GM11168 (cell line): ENCODE measurements around the gene FBXL17.

ENCODE experiments used
- in situ Hi-C: fragments of 300-500 bp; cut with MboI; formaldehyde crosslinking; loops from one replicate; pipeline ENCODE4 v1.12.0; 2022; ENCODE audit warnings: low sequenced_read_pairs; ENCODE audit not compliant: unreplicated experiment

FBXL17 gene

GRCh38 chr5:107971846-107972245 is 410.1 kb downstream of the FBXL17 start:
- in situ Hi-C loops, result no loop called here

GRCh38 chr5:107969847-107970246 is 412.1 kb downstream of the FBXL17 start:
- in situ Hi-C loops, result no loop called here

GRCh38 chr5:107968998-107969397 is 412.9 kb downstream of the FBXL17 start:
- in situ Hi-C loops, result no loop called here

DNA sequence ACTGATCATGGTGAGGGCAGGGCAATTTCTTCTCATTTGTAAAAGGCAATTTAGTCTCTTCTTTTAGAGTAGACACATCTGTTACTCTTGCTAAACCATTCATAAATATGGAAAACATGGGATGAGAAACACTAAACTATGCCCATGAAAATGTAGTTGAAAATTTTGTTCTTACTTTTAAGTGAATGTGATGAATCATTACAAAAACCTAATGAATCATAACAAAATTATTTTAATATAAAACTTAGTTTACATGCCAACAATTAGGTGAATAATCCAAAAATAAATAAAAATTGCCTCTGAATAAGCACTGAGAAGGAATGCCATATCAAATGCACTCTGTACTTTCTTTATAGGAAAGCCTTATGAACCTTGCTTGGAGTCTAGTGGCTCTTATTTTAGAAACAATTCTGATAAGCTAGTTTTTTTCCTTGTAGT is 413.5 kb downstream of the FBXL17 start:
- in situ Hi-C loops, result no loop called here

DNA sequence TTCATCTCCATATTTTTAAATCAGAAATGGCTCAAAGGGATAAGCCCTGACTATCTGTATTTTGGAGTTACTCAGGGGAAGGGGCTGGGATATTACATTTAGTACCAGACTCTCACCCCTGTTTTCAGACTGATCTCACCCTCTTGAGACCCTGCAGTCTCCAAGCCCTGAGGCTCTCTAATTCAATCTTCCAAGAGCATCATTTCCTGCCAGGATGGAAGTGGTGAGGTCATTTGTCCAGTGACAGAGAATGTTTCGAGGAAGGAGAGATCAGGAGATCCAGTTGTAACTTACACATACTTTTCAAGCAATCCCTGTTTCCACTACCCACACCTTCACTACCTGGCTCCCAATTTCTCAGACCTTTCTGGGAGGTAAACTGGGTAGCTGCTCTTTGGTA is 415.7 kb downstream of the FBXL17 start:
- in situ Hi-C loops, result no loop called here

- in situ Hi-C loops, result no loop called here
Measured at GRCh38 chr5:107964722-107965121, 417.2 kb downstream of the FBXL17 start.

DNA sequence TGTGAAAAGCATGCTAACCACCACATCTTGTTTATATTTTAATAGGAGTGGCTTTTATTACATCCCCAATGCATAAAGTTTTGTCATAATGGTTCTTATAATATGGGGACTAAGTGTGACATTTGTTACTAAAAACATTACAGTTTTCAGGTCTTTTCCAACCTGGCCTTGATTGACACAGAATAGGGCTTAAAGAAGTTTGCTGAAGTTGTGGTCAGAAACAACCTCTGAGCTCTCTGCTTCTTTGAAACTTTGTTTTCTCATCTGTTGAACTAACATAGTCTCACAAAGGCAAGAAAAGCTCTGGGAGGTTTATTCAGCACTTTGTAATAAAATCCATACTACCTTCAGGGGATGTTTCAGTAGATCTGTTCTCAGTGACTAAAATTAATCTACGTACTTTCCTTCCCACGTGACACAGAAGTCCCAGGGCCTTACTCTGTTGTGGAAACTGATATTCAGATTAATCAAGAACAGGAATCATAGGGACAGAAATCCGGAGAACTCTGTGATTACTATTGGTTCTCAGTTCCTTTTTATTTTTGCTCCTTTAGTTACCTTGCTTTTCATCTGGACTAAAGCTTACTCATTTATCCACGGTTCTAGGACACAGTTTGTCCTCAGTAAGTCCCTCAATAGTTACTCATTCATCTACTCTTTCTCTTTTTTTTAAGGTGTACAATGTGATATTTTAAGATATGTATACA is 422.2 kb downstream of the FBXL17 start:
- in situ Hi-C loops, result no loop called here

GRCh38 chr5:107958861-107959260 is 423.0 kb downstream of the FBXL17 start:
- in situ Hi-C loops, result no loop called here

GRCh38 chr5:107958432-107958831 is 423.5 kb downstream of the FBXL17 start:
- in situ Hi-C loops, result no loop called here

GRCh38 chr5:107957051-107957450 is 424.8 kb downstream of the FBXL17 start:
- in situ Hi-C loops, result no loop called here

- in situ Hi-C loops, result no loop called here
Measured at GRCh38 chr5:107955321-107955720, 426.6 kb downstream of the FBXL17 start.

DNA sequence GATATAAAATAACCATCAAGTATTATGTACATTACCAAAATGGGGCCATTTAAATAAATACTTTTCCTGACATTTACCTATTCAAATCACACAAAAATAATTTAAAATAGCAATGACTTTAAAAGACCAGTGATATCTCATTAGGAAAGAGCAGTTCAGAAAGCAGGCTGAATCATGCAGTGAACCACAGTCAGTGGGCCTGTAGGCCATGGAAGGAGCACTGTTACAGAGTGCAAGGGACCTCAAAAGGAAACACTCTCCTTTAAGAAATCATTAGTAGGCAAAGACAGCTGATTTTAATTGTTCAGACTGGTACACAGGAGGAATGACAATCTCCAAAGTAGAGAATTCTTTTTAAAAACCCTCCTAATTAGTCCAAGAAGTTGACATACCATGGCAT is 427.6 kb downstream of the FBXL17 start:
- in situ Hi-C loops, result no loop called here

GRCh38 chr5:107952450-107952849 is 429.4 kb downstream of the FBXL17 start:
- in situ Hi-C loops, result no loop called here

DNA sequence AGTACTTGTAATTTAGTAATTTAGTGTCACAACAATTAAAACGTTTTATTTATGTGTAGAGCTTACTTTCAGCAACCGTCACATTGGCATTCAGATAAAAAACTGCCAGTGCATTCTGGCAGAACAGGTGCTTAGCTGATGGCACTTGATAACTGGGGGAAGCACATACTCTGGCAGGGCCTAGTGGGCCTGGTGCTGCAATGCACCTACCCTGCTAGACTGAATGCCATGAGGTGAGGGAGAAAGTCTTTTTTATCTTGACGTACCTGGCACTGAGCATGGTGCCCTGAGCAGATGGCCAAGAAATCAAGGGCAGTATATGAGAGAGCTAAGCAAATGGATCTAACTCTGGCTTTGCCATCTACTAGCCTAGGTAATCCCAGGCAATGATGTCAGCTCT is 430.6 kb downstream of the FBXL17 start:
- in situ Hi-C loops, result no loop called here

DNA sequence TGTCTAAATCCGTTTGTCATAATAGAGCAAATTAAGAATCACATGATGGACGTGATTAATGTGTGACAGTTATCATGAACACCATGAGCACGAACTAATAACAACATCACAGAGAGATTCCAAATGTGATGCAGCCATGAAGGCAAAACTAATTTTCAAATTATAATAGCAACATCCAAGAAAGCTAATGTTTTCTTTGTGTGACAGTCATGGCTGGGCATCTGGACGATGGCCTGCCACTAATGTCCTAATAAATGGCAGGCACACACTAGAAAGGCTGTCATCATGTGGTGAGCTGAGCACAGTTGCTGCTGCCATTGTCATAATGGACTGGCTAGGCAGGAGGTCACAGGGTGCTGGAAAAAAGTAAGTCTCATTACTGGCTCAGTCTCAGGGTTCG is 431.1 kb downstream of the FBXL17 start:
- in situ Hi-C loops, result no loop called here

DNA sequence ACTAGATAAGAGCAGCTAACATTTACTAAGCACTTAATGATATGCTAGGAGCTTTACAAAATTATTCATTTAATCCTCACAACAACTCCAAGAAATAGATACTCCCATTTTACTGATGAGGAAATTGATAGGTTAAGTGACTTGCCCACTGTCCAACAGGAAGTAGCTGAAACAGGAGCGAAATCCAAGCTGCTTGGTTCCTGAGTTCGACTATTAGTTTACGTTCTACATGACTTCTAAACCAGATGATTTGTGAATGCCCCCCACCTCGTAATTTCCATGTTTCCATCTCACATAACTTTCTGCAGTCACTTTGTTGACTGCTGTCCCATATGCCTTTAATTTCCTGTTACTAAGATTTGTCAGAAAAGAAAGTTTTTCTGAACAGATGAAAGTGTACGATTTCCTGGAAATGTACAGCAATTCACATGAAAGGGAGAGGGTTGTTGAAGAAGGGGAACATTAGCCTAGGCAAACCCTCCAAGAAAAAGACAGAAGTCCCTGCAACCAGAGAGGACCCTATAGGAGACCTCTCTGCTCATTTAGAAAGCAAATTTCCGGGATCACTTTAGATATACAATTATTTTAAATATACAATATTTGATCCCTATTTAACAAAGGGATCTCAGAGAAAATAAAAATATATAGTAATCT is 432.1 kb downstream of the FBXL17 start:
- in situ Hi-C loops, result no loop called here

DNA sequence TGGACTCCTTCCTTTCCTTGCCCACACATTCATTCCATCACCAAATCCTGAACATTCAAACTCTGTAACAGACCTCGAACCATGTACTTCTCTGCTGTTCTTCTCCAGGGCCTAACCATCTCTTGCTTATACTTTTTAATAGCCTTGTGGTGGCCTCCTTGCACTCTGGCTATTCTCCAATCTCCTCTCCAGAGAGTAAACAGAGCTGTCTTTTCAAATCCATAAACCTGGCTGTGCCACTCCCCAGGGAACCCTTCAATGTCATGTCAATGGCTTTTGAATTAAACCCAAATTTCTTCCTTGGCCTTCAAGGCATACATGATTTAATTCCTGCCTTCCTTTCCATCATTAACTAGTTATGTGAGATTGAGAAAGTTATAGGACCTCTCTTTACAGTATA is 433.5 kb downstream of the FBXL17 start:
- in situ Hi-C loops, result no loop called here

GRCh38 chr5:107945061-107945460 is 436.8 kb downstream of the FBXL17 start:
- in situ Hi-C loops, result no loop called here

DNA sequence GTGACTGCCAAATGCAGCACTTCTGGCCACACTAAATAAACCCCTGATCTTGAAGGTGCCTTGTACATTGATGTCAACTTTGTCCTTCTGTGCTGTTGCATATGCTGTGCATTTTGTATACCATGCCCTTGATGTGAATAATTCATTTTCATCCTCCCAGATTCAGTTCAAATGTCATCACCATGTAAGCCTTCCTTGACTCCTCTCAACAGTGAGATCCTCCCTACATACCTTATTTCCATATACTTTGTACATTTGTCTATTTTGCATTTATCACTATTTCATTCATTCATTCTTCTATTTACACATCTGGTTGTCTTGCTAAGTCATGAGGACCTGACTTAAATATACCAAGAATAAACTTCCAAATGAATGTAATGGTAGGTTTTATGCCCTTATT is 438.0 kb downstream of the FBXL17 start:
- in situ Hi-C loops, result no loop called here

GRCh38 chr5:107941036-107941435 is 440.9 kb downstream of the FBXL17 start:
- in situ Hi-C loops, result no loop called here

GRCh38 chr5:107937651-107938355 is 444.1 kb downstream of the FBXL17 start:
- in situ Hi-C loops, result no loop called here
